HepG2 (cell line): ENCODE results near the gene ATG2A. TPM values are rescaled to one million over a fixed set of nuclear protein-coding genes. Genes with fewer than 3 reads are reported as not detected.

ENCODE experiments used
- ATM ChIP-seq: fragments of 450-650 bp; IDR thresholded peaks from 2 replicates; pipeline ENCODE4 v1.7.1; 2017; ENCODE audit warnings: mild to moderate bottlenecking, borderline replicate concordance
- ELF1 ChIP-seq: sonication (generic); formaldehyde crosslinking; IDR thresholded peaks from 2 replicates; pipeline ENCODE4 v1.4.0; 2020; ENCODE audit warnings: missing genetic modification reagents
- FOXA1 ChIP-seq, 2 experiments: fragments of 450-650 bp in 1 of 2; sonication (generic) in 1 of 2; formaldehyde crosslinking in 1 of 2; IDR thresholded peaks; 2 replicates each; pipeline versions ENCODE4 v1.4.0 to v1.6.1; 2016 to 2020; ENCODE audit warnings: missing genetic modification reagents in 1 of 2
- FOXA3 ChIP-seq: IDR thresholded peaks from 2 replicates; pipeline ENCODE4 v1.6.1; 2016; ENCODE audit warnings: missing genetic modification reagents, missing compliant biosample characterization
- GRHL1 ChIP-seq: sonication (generic); formaldehyde crosslinking; conservative IDR thresholded peaks from 2 replicates; pipeline ENCODE4 v1.8.0; 2022; ENCODE audit warnings: missing genetic modification reagents
- HNRNPLL ChIP-seq: fragments of 200-400 bp; formaldehyde crosslinking; IDR thresholded peaks from 2 replicates; pipeline ENCODE4 v1.6.1; 2017; ENCODE audit warnings: mild to moderate bottlenecking, low read depth, low read length; ENCODE audit not compliant: poor library complexity, severe bottlenecking
- JUN ChIP-seq: sonication (generic); formaldehyde crosslinking; IDR thresholded peaks from 2 replicates; pipeline ENCODE4 v1.4.0; 2020; ENCODE audit warnings: mild to moderate bottlenecking, missing genetic modification reagents
- LBX2 ChIP-seq: sonication (generic); formaldehyde crosslinking; IDR thresholded peaks from 2 replicates; pipeline ENCODE4 v1.5.0; 2020; ENCODE audit warnings: missing genetic modification reagents, mild to moderate bottlenecking, borderline replicate concordance
- LCORL ChIP-seq, 2 experiments: fragments of 450-650 bp in 1 of 2; sonication (generic) in 1 of 2; formaldehyde crosslinking in 1 of 2; IDR thresholded peaks; 2 replicates each; pipeline versions ENCODE4 v1.5.0 to v1.6.1; 2017 to 2020; ENCODE audit warnings: antibody characterized with exemption in 1 of 2, missing genetic modification reagents in 1 of 2
- MAFF ChIP-seq: IDR thresholded peaks from 2 replicates; pipeline ENCODE4 v1.6.1; 2011; ENCODE audit warnings: low read depth, low read length, improper control_type of control experiment
- NFE2L1 ChIP-seq: sonication (generic); formaldehyde crosslinking; IDR thresholded peaks from 2 replicates; pipeline ENCODE4 v1.4.0; 2020; ENCODE audit warnings: missing genetic modification reagents, mild to moderate bottlenecking, borderline replicate concordance
- NFIB ChIP-seq: sonication (generic); formaldehyde crosslinking; IDR thresholded peaks from 2 replicates; pipeline ENCODE4 v1.9.0; 2021; ENCODE audit warnings: missing genetic modification reagents, mild to moderate bottlenecking, borderline replicate concordance
- RXRA ChIP-seq: sonication (generic); formaldehyde crosslinking; IDR thresholded peaks from 2 replicates; pipeline ENCODE4 v1.5.1; 2020; ENCODE audit warnings: missing genetic modification reagents
- SIX4 ChIP-seq: sonication (generic); formaldehyde crosslinking; IDR thresholded peaks from 2 replicates; pipeline ENCODE4 v1.4.0; 2020; ENCODE audit warnings: missing genetic modification reagents
- SOX5 ChIP-seq: IDR thresholded peaks from 2 replicates; pipeline ENCODE4 v1.6.1; 2016; ENCODE audit warnings: borderline replicate concordance
- YEATS4 ChIP-seq: sonication (generic); formaldehyde crosslinking; IDR thresholded peaks from 2 replicates; pipeline ENCODE4 v1.4.0; 2020; ENCODE audit warnings: missing genetic modification reagents, borderline replicate concordance
- ZBTB44 ChIP-seq: sonication (generic); formaldehyde crosslinking; IDR thresholded peaks from 2 replicates; pipeline ENCODE4 v1.4.0; 2020; ENCODE audit warnings: missing genetic modification reagents
- ZFP1 ChIP-seq: IDR thresholded peaks from 2 replicates; pipeline ENCODE4 v1.6.1; 2016
- ZNF24 ChIP-seq: fragments of 450-650 bp; IDR thresholded peaks from 2 replicates; pipeline ENCODE4 v1.6.1; 2017; ENCODE audit warnings: antibody characterized with exemption, mild to moderate bottlenecking
- ZNF598 ChIP-seq: sonication (generic); formaldehyde crosslinking; IDR thresholded peaks from 2 replicates; pipeline ENCODE4 v1.5.1; 2020; ENCODE audit warnings: mild to moderate bottlenecking, missing genetic modification reagents, borderline replicate concordance
- ZNF737 ChIP-seq: sonication (generic); formaldehyde crosslinking; IDR thresholded peaks from 2 replicates; pipeline ENCODE4 v1.5.0; 2020; ENCODE audit warnings: missing genetic modification reagents, mild to moderate bottlenecking, borderline replicate concordance
- ZNF773 ChIP-seq: sonication (generic); formaldehyde crosslinking; IDR thresholded peaks from 2 replicates; pipeline ENCODE4 v1.4.0; 2020; ENCODE audit warnings: missing genetic modification reagents, borderline replicate concordance
- polyA plus RNA-seq, 8 experiments: library from polyadenylated mRNA; depleted of rRNA in 3 of 8; stranded (reverse) in 7 of 8; unstranded in 1 of 8; fragments of >200 nt; fragmentation: Illumina TruSeq in 4 of 8; extraction: Trizol in 4 of 8; gene quantifications; 2 replicates each; pipeline versions ENCODE4 v1.2.1 to v1.2.3, GENCODE V29; 2011 to 2016; ENCODE audit warnings: low read depth in 4 of 8, missing spikeins in 1 of 8, mixed read lengths in 1 of 8; ENCODE audit not compliant: insufficient read depth in 1 of 8
- total RNA-seq, 5 experiments: library from RNA; depleted of rRNA; stranded (reverse); fragments of >200 nt; fragmentation: Illumina TruSeq; extraction: Trizol; gene quantifications; 2 replicates each; pipeline ENCODE4 v1.2.3, GENCODE V29; 2016; ENCODE audit warnings: low read depth in 1 of 5
- TF ChIP-seq, protein P1 (sequence below): sonication (generic); formaldehyde crosslinking; IDR thresholded peaks from 2 replicates; pipeline ENCODE4 v1.5.1; 2020; ENCODE audit warnings: mild to moderate bottlenecking, moderate library complexity, missing genetic modification reagents
- TF ChIP-seq, protein P2 (sequence below): sonication (generic); formaldehyde crosslinking; IDR thresholded peaks from 2 replicates; pipeline ENCODE4 v1.5.0; 2020; ENCODE audit warnings: missing genetic modification reagents, mild to moderate bottlenecking, borderline replicate concordance

ATG2A gene
- total and polyA plus RNA-seq, 2 of the 13 experiments (the other 11 are each of a cell fraction or from before 2014, with no cell fraction given): 6.7 to 8.0 TPM

- no peak for TF ChIP-seq FOXA1 (IDR thresholded peaks at IDR 0.05)
- no peak for TF ChIP-seq FOXA1 (CRISPR knock-in tag; IDR thresholded peaks at IDR 0.05)
- no peak for TF ChIP-seq ZNF737
- TF ChIP-seq NFE2L1: no peak
- peak; percentile 44; the same call in 1 of the 2 replicates for TF ChIP-seq YEATS4
- peak; percentile 43; the same call in 1 of the 2 replicates for TF ChIP-seq ZFP1 (CRISPR knock-in tag)
- no peak; the same call in 1 of the 2 replicates for TF ChIP-seq LBX2 (CRISPR knock-in tag)
- 0 out of 2 replicates have a peak, but pooled peaks have one; percentile 24 for TF ChIP-seq ZNF773 (CRISPR knock-in tag)
- peak; percentile 67; the same call in 1 of the 2 replicates for TF ChIP-seq SOX5 (CRISPR knock-in tag)
- no peak; the same call in 1 of the 2 replicates for TF ChIP-seq ZBTB44 (CRISPR knock-in tag)
- TF ChIP-seq MAFF: no peak
- no peak for TF ChIP-seq ZNF24
- no peak for TF ChIP-seq NFIB (CRISPR knock-in tag)
- TF ChIP-seq ZNF598 (CRISPR knock-in tag): peak; percentile 77; the same call in 1 of the 2 replicates
- peak; percentile 59 for TF ChIP-seq ELF1
- TF ChIP-seq RXRA (CRISPR knock-in tag): peak; percentile 98
- peak; percentile 66 for TF ChIP-seq FOXA3 (CRISPR knock-in tag)
- TF ChIP-seq GRHL1: no peak
- no peak for TF ChIP-seq LCORL (IDR thresholded peaks at IDR 0.05)
- TF ChIP-seq LCORL (CRISPR knock-in tag; IDR thresholded peaks at IDR 0.05): no peak; the same call in 1 of the 2 replicates
- TF ChIP-seq, protein P1, sequence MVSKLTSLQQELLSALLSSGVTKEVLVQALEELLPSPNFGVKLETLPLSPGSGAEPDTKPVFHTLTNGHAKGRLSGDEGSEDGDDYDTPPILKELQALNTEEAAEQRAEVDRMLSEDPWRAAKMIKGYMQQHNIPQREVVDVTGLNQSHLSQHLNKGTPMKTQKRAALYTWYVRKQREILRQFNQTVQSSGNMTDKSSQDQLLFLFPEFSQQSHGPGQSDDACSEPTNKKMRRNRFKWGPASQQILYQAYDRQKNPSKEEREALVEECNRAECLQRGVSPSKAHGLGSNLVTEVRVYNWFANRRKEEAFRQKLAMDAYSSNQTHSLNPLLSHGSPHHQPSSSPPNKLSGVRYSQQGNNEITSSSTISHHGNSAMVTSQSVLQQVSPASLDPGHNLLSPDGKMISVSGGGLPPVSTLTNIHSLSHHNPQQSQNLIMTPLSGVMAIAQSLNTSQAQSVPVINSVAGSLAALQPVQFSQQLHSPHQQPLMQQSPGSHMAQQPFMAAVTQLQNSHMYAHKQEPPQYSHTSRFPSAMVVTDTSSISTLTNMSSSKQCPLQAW: peak; percentile 82
- TF ChIP-seq JUN (CRISPR knock-in tag): peak; percentile 49; the same call in 1 of the 2 replicates
- no peak for TF ChIP-seq ATM
- peak; percentile 67; the same call in 1 of the 2 replicates for TF ChIP-seq SIX4
- no peak for TF ChIP-seq HNRNPLL
- TF ChIP-seq, protein P2, sequence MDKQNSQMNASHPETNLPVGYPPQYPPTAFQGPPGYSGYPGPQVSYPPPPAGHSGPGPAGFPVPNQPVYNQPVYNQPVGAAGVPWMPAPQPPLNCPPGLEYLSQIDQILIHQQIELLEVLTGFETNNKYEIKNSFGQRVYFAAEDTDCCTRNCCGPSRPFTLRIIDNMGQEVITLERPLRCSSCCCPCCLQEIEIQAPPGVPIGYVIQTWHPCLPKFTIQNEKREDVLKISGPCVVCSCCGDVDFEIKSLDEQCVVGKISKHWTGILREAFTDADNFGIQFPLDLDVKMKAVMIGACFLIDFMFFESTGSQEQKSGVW (CRISPR knock-in tag): no peak; the same call in 1 of the 2 replicates
These were observed 22.8 kb downstream of the ATG2A start (continued) for GRCh38 chr11:64894070-64894811.
